GM21381 (cell line): ENCODE data around the gene BRD3OS.
"Not testable (repeated sequence)": the region's sequence is repeated elsewhere in the genome, so short reads cannot be mapped to it uniquely, and the experiment has no call there.

ENCODE experiments used
- ATAC-seq: cut with Tn5 transposase; IDR thresholded peaks from one replicate; pipeline ENCODE4 v1.9.1; 2021; ENCODE audit warnings: mild to moderate bottlenecking, moderate library complexity; ENCODE audit not compliant: unreplicated experiment

BRD3OS gene

DNA sequence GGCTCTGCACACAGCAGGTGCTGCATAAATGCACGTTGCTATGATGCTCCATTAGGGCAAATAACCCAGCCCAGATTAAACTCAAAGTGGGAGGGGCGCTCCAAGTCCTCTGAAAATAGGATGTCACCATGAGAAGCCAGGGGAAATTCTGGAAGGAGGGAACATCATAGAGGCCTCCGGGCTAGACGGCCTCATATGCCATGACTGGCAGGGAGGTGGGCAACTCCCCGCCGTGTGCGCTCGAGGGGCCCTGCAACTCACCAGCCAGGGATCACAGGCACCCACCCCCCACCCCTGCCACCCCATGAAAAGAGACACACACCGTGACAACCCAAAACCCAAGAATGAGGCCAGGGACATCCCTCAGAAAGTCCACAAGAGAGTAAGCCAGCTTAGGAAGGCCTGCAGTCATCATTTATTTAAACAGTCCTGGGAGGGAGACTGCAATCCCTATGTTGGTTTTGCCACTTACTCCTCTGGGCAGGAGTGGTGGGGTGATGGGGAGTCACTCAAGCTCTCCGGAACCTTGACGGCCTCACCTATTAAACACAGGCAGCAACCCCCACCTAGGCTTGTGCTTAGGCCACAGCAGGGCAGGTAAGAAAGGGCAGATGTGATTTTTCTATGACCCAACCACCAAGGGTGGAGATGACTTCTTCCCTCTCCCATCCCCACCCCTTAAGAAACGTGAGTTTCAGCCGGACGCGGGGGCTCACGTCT, 37.2 kb upstream of the BRD3OS start:
- ATAC-seq: no peak

DNA sequence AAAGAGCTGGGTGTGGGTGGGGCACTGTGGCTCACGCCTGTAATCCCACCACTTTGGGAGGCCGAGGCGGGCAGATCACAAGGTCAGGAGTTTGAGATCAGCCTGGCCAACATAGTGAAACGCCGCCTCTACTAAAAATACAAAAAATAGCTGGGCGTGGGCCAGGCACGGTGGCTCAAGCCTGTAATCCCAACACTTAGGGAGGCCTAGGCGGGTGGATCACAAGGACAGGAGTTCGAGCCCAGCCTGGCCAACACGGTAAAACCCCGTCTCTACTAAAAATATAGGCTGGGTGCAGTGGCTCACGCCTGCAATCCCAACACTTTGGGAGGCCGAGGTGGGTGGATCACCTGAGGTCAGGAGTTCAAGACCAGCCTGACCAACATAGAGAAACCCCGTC, 36.5 kb upstream of the BRD3OS start:
- not testable (repeated sequence) for ATAC-seq

GRCh38 chr9:133989625-133990365, 35.5 kb upstream of the BRD3OS start:
- no peak for ATAC-seq

DNA sequence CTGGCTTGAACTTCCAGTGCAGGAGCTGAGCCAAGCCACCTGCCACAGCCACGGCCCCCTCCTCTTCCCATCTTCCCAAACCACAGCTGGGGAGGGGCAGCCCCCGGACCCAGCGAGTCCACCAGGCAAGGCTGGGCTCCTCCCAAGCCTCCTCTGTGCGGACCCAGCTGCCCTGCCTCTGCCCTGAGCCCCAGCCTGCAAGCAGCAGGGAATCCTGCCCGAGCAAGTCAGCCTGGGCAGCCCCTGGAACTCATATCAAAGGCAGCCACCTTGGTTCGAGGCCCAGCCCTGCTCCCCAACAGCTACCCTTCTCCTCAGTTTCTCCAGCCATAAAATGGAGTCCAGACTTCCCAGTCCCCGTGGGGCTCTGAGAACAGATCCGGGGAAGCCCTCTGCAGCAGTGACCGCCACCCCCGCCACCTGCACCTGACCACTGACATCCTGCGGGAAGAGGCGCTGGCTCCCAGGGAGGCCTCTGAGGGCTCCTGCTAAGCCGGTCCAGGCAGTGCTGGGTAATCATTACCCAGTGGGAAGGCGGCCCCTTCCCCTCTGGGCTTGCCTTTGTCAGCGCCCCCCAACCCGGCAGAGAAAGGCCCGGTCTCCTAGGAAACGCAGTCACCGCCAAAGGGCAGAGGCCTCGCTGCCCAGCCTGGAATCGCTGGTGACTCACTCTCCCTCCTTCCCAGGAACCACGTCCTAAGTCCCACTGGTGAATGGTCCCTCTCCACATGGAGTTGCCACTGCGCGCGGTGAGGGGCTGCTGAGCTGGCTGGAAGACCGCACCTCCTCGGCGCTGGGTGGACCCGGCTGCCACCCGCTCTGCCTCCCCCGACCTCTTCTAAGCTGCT, 34.7 kb upstream of the BRD3OS start:
- ATAC-seq: no peak

DNA sequence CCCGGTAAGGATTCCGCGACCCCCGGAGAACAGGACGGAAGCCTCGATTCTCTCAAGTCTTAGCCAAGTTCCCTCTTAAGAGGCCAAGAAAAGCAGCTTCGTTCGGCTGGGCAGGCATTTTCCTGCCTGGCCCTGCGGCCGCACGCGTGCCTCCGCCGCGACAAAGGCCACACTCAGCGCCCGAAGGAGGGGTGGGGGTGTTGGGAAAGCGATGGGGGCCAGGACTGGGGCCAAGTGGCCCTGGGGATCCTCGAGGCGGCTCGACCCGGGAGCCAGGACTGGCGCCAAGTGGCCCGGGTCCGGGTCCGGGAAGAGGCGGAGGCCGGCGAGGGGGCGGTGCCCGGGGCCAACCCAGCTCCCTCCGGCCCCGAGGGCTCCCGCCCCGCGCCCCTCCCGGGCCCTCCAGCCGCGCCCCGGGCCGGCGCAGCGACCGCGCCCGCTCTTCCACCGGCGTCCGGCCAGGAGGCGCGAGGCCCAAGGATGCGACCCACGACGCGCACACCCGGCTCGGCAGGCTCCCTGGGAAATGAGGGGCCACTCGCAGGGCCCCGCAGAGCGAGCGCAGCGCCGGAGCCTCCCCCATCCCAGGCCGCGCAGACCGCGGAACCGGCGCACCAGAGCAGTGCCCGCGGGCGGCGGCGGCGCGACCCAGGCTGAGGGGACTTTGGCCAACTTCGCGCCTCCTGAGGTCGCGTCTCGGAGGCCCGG, 33.9 kb upstream of the BRD3OS start:
- peak; percentile 7 for ATAC-seq

- peak; percentile 51 for ATAC-seq
These were observed 33.1 kb upstream of the BRD3OS start, which contains the start of gene VAV2 for GRCh38 chr9:133991964-133992779. TSS of gene VAV2 (minus strand) at chr9:133992324. CDS start at chr9:133992278, 46 bp downstream.

- peak; percentile 48 for ATAC-seq
These were observed 32.3 kb upstream of the BRD3OS start for GRCh38 chr9:133992780-133993634.

DNA sequence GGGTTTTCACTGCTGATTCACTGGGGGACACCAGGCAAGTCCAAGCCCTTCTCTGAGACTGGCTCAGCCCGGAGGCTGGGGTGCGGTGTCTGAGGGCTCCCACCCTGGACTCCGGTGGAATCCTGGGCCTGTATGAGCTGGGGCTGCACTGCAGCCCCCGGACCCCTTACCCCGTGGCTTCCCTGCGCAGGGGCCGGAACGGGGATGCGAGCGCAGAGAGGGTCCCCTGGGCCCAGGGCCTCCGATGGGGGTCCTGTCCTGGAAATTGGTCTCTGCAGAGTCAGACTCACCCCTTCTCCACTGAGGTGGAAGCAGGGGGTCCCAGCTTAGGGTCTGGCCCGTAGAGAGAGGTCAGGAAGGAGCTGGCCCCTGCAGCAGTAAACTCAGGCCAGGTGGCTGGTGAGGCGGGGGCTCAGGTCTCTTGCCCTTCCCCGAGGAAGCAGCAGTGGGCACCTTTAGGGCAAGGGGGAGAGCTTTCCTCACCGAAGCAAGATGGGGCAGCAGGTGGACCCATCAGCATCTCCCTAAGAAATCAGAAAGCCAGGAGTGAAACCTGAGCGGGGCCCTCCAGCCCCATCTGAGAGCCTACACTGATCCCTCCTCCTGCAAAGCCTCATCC, 31.5 kb upstream of the BRD3OS start:
- ATAC-seq: no peak

GRCh38 chr9:133994353-133995011, 30.8 kb upstream of the BRD3OS start:
- peak; percentile 28 for ATAC-seq

DNA sequence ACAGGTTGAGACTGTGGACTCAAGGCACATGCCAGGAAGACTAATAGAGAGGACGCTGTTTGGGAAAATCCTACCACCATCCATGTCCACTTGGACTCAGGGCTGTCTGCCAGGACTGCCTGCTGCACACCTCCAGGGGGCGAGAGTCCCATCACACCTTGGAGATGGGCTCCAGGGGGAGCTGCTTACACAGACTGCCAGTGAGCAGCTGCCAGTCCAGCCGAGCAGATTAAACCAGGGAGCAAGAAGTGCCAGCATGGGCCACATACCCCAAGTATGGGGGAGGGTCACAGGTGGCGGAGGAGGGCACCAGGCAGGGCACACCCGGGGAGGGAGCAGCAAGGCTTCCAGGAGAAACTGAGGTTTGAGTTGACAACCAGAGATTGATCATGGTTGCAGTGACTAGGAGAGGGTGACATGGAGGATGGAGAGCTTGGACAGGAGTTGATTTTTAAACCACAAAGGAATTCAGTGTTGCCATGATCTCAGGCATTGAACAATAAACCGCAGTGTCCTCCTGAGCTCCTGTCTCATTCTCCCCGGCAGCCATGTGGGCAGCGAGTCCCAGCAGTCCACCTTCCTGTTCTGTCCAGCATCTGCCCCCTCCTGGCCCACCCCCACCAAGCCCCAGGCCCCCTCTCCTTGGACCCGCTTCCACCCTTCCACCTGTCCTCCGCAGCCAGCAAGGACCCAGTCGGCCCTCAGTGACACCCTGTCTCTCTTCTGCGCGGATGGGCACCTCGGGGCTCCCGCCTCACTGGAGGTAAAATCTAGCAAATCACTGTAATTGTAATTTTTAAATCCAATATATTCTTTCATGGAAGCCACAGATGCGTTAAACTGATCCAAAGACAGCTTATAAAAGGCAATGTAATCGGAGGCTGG, 30.0 kb upstream of the BRD3OS start:
- no peak for ATAC-seq

- no peak for ATAC-seq
These were observed 28.5 kb upstream of the BRD3OS start for GRCh38 chr9:133996531-133997520.

DNA sequence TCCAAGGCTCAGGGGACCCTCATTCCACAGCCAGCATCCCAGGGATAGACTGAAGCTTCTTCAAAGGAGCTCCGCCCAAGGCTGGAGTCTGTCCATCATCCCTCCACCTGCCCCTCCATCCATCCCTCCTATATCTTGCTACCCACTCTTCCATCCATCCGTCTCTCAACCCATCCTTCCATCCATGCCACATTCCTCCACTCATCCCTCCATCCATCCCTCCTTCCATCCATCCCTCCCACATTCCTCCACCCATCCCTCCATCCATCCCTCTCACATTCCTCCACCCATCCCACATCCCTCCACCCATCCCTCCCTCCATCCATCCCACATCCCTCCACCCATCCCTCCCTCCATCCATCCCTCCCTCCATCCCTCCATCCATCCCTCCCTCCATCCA, 27.7 kb upstream of the BRD3OS start:
- no peak for ATAC-seq

DNA sequence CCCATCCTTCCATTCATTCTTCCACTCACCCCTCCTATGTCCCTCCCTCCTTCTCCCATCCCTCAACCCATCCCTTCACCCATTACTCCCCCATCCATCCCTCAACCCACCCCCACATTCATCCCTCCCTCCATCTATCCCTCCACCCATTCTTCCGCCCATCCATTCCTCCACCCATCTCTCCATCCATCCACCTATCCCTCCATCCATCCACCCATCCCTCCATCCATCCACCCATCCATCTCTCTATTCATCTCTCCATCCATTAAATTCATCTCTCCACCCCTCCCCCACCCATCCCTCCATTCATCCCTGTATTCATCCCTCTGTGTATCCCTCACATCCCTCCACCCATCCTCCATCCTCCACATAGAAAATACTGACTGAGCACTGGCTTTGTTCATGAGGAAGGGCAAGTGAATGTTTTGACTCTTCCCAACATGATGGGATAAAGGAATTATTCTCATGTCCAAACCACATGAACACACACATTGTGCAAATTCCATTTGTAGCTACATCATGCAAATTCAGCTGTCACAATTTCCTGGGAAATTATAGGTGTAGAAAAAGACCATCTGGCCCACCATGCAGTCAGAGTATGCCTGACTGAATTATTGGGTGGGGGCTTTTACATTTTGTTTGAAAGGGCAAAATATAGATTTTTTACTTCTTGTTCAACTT, 26.2 kb upstream of the BRD3OS start:
- no peak for ATAC-seq

- no peak for ATAC-seq
These were observed 25.4 kb upstream of the BRD3OS start for GRCh38 chr9:133999851-134000265.

DNA sequence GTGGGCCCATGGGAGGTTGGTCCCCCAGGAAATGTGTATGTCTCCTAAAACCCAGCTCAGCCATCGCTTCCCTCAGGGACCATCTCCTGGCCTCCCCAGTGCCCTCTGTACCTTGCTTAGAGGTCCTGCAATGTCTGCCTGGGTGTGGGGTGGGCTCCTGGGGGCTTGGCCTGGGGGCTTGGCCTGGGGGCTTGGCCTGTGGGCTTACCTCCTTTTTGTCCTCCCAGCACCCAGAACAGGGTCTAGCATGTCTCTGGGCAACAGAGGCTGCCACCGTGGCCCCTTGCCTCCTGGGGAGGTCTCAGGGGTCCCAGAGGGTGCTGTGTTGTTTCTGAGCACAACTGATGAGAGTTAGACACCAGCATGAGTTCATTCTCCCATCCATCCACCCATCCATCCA, 22.5 kb upstream of the BRD3OS start:
- no peak for ATAC-seq
